ENCODE results near the gene ALK. TPM values are rescaled to one million over a fixed set of nuclear protein-coding genes. Genes with fewer than 3 reads are reported as not detected.

ALK gene
- total RNA-seq, 1 experiment from 2014 or later = 0.06 TPM

- DNase-seq (ENCODE audit: low read depth) = no peak
These were observed 624.8 kb downstream of the ALK start for GRCh38 chr2:29296585-29296984.

DNA sequence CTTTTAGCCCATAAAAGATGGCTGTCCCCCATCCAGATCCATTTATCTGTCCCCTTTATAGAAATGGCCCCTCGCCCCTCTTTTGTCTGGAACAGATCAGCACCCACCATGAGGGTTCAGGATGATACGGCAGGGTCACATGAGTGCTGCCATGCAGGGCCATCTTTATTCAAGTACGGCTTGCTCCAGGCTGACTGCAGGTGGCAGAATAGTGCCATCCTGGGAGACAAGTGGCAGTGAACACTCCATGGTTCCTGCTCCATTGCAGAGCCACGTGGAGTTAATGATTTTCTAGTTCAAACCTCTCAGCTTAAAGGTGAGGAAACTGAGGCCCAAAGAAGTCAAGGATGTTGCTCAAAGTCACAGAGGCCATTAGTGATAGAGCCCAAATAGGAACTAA lies 625.5 kb downstream of the ALK start:
- DNase-seq (ENCODE audit: low read depth) = no peak

DNA sequence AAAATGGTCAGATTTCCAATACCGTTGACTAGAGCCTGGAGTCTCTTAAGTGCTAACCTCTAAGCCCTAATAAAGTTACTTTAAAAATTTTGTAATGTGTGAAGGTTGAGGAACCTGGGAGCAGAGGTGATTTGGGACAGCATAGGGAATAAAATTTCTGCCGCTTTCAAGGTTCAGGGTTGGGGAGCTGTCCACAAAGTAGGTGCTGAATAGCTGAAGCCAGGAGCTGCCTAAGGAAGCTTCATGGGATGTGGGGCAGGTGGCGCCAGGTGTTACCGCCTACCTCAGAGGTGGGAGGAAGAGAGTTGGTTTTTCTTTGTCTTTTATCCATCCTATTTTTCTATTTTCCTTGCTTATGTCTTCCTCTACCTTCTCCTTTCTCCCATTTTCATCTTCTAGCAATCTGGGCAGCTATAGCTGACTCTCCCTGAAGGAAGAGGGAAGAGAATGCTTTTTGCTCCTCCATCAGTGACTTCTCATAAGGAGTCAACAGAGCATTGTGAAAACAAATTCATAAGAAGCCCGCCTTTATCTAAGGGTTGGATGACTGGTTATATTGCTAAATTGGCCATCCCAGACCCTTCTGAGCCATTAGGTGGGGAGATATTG lies 627.5 kb downstream of the ALK start:
- DNase-seq (ENCODE audit: low read depth) = peak; percentile 29

DNA sequence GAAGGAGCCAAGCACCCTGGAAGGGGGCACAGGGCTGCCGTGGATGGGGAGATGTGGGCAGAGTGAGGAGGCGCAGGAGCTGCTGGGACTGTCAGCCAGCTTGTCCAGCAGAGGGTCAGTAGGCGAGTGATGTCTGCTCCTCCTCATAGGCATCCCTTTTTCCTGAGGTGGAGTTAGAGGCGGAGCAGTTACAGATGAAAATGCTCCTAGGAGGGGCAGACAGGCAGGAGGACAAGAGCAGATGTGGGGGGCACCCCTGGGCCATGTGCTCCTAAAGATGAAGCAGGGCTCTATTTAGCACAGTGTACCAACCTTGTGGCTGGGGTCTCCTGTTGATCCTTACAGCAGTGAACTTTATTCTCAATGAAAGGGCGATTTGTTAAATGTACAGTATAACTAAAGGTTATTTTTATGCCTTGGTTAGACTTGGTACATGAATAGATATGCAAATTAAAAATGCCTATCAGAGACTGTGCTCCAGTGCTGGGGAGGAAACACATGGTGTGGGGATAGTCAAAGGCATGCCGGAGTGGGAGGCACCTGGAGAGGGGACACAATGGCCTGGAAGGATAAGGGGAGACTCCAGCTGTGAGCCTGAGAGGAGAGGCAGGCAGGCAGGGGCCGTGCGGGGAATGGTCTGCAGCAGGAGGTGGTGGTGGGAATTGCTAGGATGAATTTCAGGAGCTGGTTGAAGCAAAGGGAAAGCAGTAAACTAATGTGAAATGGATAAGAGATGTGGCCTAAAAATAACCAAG lies 630.9 kb downstream of the ALK start:
- no peak for DNase-seq (ENCODE audit: low read depth)

DNA sequence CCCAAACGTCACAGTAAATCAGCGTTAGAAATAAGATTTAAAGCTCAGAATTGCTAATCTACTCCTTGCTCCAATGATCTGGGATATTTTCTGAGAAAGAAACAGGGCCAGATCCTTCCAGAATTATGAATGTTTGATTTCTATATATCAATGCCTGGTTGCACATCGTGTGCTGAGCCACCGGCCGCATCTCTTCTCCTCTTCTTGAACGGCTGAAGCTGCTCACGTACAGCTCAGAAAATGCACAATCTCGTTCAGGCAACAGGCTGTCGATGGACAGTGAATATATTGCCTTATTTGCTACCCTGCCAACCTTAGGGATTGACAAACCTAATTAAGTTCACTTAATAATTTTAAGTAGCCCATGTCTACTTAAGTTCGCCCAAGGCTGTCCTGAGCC lies 636.7 kb downstream of the ALK start:
- DNase-seq (ENCODE audit: low read depth) = no peak

DNA sequence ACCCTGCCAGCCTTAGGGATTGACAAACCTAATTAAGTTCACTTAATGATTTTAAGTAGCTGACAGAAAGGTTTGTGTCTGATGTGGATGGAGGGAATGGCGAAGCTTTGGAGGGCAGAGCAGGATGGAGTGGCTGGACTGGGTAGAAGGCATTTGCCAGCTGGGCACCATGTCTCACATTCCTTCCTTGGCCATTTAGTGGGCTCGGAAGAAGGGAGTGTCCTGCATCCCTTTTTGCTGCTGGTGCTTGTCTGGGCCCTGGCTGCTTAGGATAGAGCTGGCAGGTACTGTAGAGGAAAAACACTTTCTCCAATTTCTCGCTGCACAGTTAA lies 639.5 kb downstream of the ALK start:
- no peak for DNase-seq (ENCODE audit: low read depth)

GRCh38 chr2:29281086-29281915 lies 640.1 kb downstream of the ALK start:
- peak; percentile 78 for DNase-seq (ENCODE audit: low read depth)

- DNase-seq (ENCODE audit: low read depth) = no peak
These were observed 642.4 kb downstream of the ALK start for GRCh38 chr2:29278966-29279365.

DNA sequence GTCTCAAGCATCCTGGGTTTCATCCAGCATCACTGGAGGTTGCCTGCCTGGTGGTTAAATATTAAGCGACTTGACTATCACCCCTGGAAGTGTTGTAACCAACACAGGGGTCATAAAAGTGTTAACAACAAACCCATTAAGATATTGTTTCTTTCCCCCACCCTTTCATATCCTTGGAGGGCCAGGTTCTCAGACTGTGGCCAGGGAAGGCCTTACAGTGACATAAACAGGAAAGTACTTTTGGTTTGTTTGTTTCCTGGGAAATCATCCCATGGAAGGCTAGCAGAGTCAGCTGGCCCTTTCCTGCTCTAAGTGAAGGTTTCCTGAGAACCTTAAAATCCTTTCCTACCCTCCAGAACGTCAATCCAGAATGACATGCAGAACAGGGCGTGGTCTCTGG lies 645.2 kb downstream of the ALK start:
- DNase-seq (ENCODE audit: low read depth) = no peak

- DNase-seq (ENCODE audit: low read depth) = no peak
These were observed 646.2 kb downstream of the ALK start for GRCh38 chr2:29275186-29275585.

DNA sequence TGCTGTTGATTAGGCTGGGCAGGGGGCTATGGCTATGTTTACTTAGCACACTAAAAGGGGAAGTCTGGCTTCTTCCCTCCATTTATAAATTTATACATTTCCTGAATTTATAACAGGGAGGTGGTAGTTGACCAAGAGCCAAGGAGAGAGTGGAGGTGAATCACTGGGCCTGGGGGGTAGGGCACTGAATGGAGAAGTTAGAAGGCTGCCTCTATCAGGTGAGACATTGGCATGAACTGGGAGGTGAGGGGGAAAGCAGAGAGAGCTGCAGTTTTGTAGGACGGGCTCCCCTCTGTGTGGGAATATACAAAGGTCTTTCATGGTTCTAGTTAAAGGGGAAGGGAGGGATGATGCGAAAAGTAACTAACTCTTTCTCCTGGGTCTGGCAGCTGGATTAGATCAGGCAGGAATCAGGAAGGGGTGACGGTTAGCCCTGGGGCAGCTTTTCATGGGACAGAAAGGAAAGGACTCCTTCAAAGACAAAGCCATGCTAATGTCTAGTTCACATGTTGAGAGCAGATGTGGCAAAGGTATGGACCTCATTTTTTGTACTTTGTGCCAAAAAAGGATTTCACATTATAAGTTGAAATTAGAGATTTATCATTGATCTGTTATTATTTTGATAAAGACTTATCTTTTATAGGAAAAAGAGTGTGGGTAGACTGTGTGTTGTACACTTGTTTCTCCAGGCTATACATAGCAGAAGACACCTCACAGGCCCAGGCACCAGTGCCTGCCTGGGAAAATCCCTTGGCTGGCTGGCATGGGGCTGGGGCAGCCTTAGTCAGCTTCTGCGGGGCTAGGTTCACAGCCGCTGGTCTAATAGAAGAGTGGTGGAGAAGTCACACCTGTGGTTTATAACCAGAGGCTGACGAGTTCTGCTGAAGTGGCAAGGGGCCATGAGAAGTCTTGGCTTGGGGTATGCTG lies 647.4 kb downstream of the ALK start:
- no peak for DNase-seq (ENCODE audit: low read depth)

DNA sequence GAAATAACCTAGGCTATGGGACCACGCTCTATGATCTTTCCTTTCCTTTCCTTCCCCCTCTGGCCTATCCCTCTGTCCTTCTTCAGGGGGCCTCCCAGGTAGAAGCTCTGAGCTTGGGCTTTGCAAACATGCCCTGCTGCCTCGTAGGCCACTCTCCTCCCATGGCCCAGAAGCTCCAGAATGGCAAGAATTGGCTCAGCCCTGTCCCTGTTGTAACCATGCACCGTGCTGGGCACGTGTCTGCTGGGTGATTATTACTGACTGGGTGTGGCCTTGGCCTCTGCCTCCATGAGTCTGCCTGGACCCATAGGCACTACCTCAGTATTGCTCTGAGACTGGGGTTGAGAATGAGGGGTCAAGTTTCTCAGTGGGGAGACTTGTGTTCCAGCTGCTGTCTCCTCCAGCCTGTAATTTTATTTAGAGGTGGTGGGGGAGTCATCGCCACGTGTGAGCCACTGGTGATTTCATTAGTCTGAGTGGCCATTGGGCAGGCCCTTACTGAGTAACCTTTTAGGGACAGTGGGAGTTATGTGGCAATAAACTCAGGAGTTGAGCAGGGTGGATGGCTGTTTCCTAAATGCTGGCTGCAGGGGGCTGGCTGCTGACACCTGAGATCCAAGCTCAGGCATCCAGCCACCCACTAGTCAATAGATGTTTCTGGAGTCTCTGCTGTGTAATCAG lies 648.2 kb downstream of the ALK start:
- no peak for DNase-seq (ENCODE audit: low read depth)

DNA sequence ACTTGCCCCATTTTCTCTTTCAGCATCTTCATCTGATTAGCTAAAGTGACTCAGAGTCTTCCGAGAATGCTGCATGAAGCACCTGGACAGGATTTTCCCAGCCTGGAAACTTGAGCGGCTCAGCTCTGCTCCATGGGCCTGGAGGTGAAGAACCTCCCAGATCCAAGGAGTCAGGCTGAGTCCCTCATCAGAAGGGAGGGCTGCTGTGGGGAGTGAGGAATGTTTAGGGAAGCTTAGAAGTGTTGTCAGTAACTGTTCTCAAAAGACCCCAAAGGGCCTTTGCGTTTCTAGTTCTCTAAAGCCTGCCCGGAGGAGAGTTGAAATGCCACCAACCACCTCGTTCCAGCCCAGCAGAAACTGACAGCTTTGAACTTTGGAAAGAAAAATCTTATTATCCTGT lies 649.1 kb downstream of the ALK start:
- DNase-seq (ENCODE audit: low read depth) = no peak

DNA sequence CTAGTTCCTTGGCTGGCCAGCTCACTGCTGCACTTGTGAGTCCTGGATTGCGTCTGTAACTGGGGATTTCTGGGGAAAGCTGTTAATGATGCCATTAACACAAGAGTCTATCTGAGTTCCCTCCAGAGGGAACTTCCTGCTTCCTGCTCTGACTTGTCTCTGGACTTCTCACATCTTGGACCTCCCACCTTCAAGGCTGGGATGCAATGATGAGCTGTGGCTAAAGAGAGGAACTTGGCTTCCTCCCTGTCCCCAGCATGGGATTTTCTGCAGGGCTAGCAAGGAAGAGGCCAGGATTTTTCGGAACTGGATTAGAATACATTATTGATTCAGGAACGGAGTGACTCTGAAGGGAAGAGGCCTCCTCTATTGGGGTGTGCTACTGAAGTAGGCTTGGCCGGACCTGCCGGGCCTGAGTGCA lies 650.7 kb downstream of the ALK start:
- no peak for DNase-seq (ENCODE audit: low read depth)

DNA sequence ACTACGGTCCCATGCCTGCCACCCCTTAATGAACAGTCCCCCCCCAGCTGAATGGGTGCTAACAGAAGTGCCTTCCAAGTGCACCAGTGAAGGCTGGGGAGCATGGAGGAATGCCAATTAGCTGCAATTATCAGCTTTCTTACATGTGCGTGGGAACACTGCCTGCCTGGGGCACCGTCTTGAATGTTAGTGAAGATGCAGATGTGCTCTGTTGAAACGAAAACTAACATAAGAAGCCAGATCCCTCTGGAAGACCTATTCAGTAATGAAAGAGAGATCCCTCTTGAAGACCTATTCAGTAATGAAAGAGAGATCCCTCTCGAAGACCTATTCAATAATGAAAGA lies 651.6 kb downstream of the ALK start:
- no peak for DNase-seq (ENCODE audit: low read depth)

DNA sequence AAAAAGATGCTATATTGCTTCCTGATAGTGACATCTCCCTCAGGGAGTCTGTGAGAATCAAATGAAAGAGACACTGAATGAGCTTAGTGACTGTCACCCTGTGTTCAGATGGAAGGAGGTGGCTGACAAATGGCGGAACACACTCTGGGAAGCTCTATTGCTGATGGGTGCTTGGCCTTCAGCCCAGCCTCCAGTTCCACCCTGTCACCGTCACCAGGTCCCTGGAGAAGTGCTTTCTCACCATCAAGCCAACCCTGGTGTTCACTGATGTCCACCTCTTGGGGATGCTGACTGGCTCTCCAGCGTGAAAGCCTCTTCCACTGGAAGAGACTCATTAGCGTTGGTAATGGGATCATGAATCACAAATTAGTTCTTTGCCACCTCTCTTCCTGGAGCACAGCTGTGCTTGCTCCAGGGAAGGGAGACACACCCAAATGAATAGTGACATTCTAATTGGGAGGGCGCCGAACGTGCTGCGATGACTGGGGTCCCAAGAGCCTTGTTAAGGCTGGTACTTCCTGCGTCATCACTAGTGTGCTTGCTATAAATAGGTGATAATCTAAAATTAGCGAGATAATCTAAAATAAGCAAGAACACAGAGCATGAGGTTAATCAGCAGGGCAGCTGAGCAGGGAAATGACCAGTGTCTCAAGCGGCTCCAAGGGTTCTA lies 652.2 kb downstream of the ALK start:
- DNase-seq (ENCODE audit: low read depth) = no peak

DNA sequence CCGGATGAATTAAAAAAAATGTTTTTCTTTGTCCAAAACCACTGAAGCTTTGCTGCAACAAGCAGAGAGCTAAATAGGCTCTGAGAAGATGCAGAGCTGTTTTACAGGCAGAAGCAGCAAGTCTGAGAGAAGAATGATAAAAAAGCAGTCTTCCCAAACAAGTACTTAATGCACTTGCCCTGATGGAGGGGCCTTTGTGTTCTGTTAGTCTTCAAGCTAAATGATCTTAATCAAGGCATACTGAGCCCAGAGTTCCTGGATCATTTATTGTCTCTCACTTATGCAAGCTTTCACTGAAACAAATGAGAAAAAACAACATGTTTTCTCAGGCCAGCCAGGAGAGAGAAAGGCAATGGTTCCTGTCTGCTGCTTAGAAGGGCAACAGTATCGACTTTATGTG lies 653.7 kb downstream of the ALK start:
- no peak for DNase-seq (ENCODE audit: low read depth)

DNA sequence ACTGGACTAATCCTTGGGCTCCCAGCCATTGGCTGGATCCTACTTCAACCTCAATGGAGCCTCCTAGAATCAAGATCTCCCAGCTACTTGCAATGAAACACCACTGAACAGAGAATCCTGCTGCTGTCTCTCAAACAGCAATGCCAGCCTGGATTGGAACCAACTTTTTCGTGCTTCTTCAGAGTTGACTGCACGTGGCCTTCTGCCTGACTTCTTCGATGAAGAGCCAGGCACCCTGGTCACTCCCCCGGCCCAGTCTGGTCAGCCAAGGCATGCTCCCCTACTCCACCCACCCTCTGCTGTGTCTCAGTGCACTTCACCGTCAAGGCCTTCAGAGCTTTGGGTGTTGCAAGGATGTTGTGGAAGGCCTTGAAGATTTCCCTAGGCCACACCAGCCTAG lies 657.5 kb downstream of the ALK start:
- no peak for DNase-seq (ENCODE audit: low read depth)

GRCh38 chr2:29262681-29263260 lies 658.6 kb downstream of the ALK start:
- DNase-seq (ENCODE audit: low read depth) = no peak

- DNase-seq (ENCODE audit: low read depth) = no peak
These were observed 660.4 kb downstream of the ALK start for GRCh38 chr2:29261003-29261402.

Data from HT1080 (cell line).